Measurements from ENCODE around the gene LFNG. TPM values are rescaled to one million over a fixed set of nuclear protein-coding genes. Genes with fewer than 3 reads are reported as not detected.

Gene LFNG
- total and polyA plus RNA-seq, 4 donors, result 0.22 to 2.9 (median 2.6) TPM

- peaks cover 19 to 49% (median 23%) of the 10 kb centered on the region in 4 donors for H3K36me3 ChIP-seq (ENCODE audit: control insufficient read depth in 4 of 4, insufficient read depth in 3 of 4, low read depth in 1 of 4, low read length in 3 of 4)
- TF ChIP-seq FOXA2 (IDR thresholded peaks at IDR 0.05), result no peak
- no peak for TF ChIP-seq ATF3 (IDR thresholded peaks at IDR 0.05)
- no peak for TF ChIP-seq ZBTB33 (IDR thresholded peaks at IDR 0.05)
- TF ChIP-seq HNF4G (IDR thresholded peaks at IDR 0.05), result no peak
- no peak for TF ChIP-seq HNF4A (conservative IDR thresholded peaks at IDR 0.05)
- no peak for TF ChIP-seq CTCF (IDR thresholded peaks at IDR 0.05; ENCODE audit: low read depth, low read length, missing input control)
- no peak for TF ChIP-seq JUND (IDR thresholded peaks at IDR 0.05)
- TF ChIP-seq MAX (IDR thresholded peaks at IDR 0.05), result no peak
- DNase-seq (ENCODE audit: low spot score), result no peak
- no peak overlapping the region for H3K9ac ChIP-seq (ENCODE audit: low read depth in 1 of 2, low read length in 2 of 2)
- H3K4me1 ChIP-seq (ENCODE audit: control insufficient read depth in 4 of 4, insufficient read depth in 4 of 4, low read length in 3 of 4), result no peaks in the 10 kb centered on the region
- no peak overlapping the region for H3K27ac ChIP-seq (ENCODE audit: low read depth in 1 of 2, low read length in 2 of 2)
- no peaks in the 10 kb centered on the region for H3K27me3 ChIP-seq (ENCODE audit: control insufficient read depth in 4 of 4, insufficient read depth in 4 of 4, low read length in 3 of 4)
- H3K9me3 ChIP-seq (ENCODE audit: control insufficient read depth in 4 of 4, low read length in 3 of 4), result no peaks in the 10 kb centered on the region
- H3K4me3 ChIP-seq (ENCODE audit: low read depth in 1 of 3, low read length in 3 of 3), result no peak overlapping the region
- WGBS, result 97% methylated on average over 31 of the region's 31 CpGs
These were observed 27.4 kb downstream of the LFNG start for GRCh38 chr7:2546776-2547586.

GRCh38 chr7:2551418-2551817 lies 31.8 kb downstream of the LFNG start:
- no peak overlapping the region for H3K9ac ChIP-seq (ENCODE audit: low read depth in 1 of 2, low read length in 2 of 2)
- H3K27ac ChIP-seq (ENCODE audit: low read depth in 1 of 2, low read length in 2 of 2), result no peak overlapping the region
- H3K36me3 ChIP-seq (ENCODE audit: control insufficient read depth in 4 of 4, insufficient read depth in 3 of 4, low read depth in 1 of 4, low read length in 3 of 4), result peaks cover 10 to 17% (median 13%) of the 10 kb centered on the region in 4 donors
- no peaks in the 10 kb centered on the region for H3K9me3 ChIP-seq (ENCODE audit: control insufficient read depth in 4 of 4, low read length in 3 of 4)
- no peaks in the 10 kb centered on the region for H3K27me3 ChIP-seq (ENCODE audit: control insufficient read depth in 4 of 4, insufficient read depth in 4 of 4, low read length in 3 of 4)
- TF ChIP-seq TAF1 (conservative IDR thresholded peaks at IDR 0.05) (no peak), RAD21 (IDR thresholded peaks at IDR 0.05) (no peak), SP1 (IDR thresholded peaks at IDR 0.05) (no peak), FOXA2 (IDR thresholded peaks at IDR 0.05) (no peak), GABPA (IDR thresholded peaks at IDR 0.05 in 1 of 2, conservative IDR thresholded peaks at IDR 0.05 in 1 of 2) (no peak), RXRA (IDR thresholded peaks at IDR 0.05) (no peak), CTCF (IDR thresholded peaks at IDR 0.05; ENCODE audit: low read depth, low read length, missing input control) (no peak), REST (IDR thresholded peaks at IDR 0.05) (no peak), HNF4G (IDR thresholded peaks at IDR 0.05) (no peak)
- 98% methylated on average over 8 of the region's 8 CpGs for WGBS
- peaks cover 4 to 14% (median 11%) of the 10 kb centered on the region in 4 donors for H3K4me1 ChIP-seq (ENCODE audit: control insufficient read depth in 4 of 4, insufficient read depth in 4 of 4, low read length in 3 of 4)
- DNase-seq (ENCODE audit: low spot score), result no peak
- H3K4me3 ChIP-seq (ENCODE audit: low read depth in 1 of 3, low read length in 3 of 3), result no peak overlapping the region
